Left lobe of liver (tissue), 2 donors: ENCODE data around the gene SUPT20H. TPM values are rescaled to one million over a fixed set of nuclear protein-coding genes. Genes with fewer than 3 reads are reported as not detected.
"Not testable (repeated sequence)": the region's sequence is repeated elsewhere in the genome, so short reads cannot be mapped to it uniquely, and the experiment has no call there.

ENCODE experiments used
- ATAC-seq: fragments of 200-7000 bp; cut with Tn5 transposase; one replicate; pipeline ENCODE4 v1.9.1; 2020; ENCODE audit warnings: mild to moderate bottlenecking, moderate library complexity
- DNase-seq: peaks from one replicate; pipeline ENCODE4 v3.0.0-alpha.2; 2020; ENCODE audit warnings: low spot score
- total RNA-seq: library from RNA; stranded (reverse); gene quantifications from one replicate; pipeline ENCODE4 v1.2.1, GENCODE V29; 2021
- donor health status: DM: no; HTN: no; CAD: no; lungs with moderate emphysema.
- donor health status: DM: no; HTN: yes; CAD: no.

The SUPT20H gene
- total RNA-seq, 1 donor from 2014 or later = 15.1 TPM

DNA sequence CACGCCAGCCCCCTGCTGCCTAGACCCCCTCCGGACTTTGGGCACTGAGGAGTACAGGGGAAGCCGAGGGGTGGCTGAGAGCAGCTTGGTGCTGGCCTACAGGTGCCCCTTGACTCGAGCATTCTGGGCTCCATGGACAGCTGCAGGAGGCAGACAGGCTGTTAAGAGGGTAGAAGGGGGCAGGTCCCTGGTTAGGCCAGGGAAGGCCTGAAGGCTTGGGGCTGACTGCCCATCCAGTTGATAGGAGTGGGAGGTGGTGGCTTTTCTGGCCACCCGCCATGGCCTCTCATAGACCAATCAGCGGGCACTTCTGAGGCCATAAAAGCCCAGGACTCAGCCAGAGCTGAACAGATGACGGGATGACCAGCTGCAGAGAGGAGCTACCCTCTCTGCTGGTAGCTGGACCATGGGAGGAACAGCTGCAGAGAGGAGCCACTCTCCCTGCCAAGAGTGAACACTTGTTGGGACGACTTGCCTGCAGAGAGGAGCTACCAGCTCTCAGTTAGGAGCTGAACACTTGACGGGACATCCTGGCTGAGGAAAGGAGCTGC lies 10.7 kb upstream of the SUPT20H start:
- ATAC-seq (no peak), DNase-seq (no peak)

- DNase-seq = no peak
- ATAC-seq = no peak
Measured at GRCh38 chr13:37069597-37070103, 10.2 kb upstream of the SUPT20H start.

- DNase-seq (no peak), ATAC-seq (peak; percentile 41)
Measured at GRCh38 chr13:37068962-37069361, 9.5 kb upstream of the SUPT20H start.

- DNase-seq (no peak), ATAC-seq (no peak)
Measured at GRCh38 chr13:37067874-37068273, 8.4 kb upstream of the SUPT20H start.

- ATAC-seq = no peak
- no peak for DNase-seq
Measured at GRCh38 chr13:37065890-37066526, 6.5 kb upstream of the SUPT20H start.

DNA sequence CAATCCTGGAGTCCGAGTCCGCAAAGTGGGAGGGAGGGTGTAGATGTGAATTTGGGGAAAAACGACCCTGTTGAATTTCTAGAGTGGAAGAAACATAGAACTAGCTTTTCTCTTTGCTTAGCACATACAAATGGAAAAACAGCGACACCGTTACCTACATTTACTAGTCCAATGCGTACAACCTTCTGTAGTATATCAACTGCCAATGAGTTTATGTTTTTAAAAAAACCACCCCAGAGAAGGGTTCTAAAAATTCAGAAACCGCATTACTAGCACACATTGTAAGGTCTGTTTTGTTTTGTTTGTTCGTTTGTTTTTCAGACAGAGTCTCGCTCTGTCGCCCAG lies 332 bp upstream of the SUPT20H start:
- DNase-seq (no peak), ATAC-seq (peak; percentile 30)

- not testable (repeated sequence) for DNase-seq, ATAC-seq
Measured at GRCh38 chr13:37056228-37056627, 3.3 kb downstream of the SUPT20H start.

GRCh38 chr13:37053111-37053510 lies 6.4 kb downstream of the SUPT20H start:
- ATAC-seq, DNase-seq: not testable (repeated sequence)

GRCh38 chr13:37049810-37050209 lies 9.7 kb downstream of the SUPT20H start:
- DNase-seq (no peak), ATAC-seq (no peak)

GRCh38 chr13:37047846-37048245 lies 11.6 kb downstream of the SUPT20H start:
- no peak for ATAC-seq

GRCh38 chr13:37047032-37047431 lies 12.5 kb downstream of the SUPT20H start:
- ATAC-seq (no peak), DNase-seq (no peak)

More at GRCh38 chr13:37047846-37048245, 11.6 kb downstream of the SUPT20H start:
- no peak for DNase-seq

DNA sequence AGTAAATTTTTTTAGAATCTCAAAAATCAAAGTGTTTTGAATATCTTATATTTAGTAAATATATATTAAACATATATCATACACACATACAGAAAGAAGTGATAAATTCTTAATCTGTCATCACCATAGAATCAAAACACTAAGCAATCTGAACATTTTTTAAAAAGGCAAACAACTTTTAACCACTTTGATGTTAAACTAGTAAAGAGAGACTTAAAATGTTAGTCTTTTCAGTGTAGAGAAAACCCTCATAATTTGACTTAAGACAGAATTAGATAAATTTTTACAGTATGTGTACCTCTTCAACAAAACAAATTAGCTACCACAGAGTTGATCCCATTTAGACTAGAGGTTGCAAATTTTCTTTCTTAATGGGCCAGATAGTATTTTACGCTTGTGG lies 13.4 kb downstream of the SUPT20H start:
- no peak for DNase-seq
- no peak for ATAC-seq

DNA sequence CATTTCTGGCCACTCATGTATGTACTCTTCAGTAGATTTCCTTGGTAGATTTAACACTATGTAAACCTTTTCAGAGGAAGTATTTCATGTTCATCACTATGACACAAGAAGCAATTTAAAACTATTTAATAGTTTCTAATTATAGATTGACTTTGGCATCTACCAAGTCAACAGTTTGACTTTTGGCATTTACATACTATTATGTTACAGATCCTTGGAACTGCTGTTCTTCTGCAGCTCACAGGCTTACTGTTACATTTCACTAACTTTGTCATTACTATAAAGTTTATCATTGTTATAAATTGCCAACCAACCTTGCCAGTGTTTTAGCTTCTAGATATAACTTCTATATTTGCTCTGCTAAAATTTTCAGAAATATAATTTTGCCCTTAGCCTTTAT lies 18.7 kb downstream of the SUPT20H start:
- no peak for ATAC-seq
- no peak for DNase-seq

DNA sequence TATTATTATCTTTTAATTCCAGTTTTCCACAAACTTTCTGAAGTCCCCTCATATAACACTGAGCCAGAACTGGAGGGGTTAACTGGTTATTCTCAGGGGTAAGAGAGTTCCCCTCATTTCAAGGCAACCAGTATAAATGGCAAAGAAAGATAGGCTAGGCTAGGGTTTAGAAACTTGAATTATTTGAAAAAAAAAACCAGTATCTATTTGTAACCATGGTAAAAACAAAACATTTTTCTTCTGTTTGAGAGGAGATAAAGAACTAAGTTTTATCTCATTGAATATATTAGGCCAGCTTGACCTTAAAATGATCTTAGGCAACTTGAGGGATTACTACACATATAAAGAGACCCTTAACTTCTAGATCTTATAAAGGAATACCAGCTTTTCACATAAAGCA lies 19.6 kb downstream of the SUPT20H start:
- ATAC-seq (no peak), DNase-seq (no peak)

GRCh38 chr13:37037241-37037640 lies 22.2 kb downstream of the SUPT20H start:
- ATAC-seq (no peak), DNase-seq (no peak)

DNA sequence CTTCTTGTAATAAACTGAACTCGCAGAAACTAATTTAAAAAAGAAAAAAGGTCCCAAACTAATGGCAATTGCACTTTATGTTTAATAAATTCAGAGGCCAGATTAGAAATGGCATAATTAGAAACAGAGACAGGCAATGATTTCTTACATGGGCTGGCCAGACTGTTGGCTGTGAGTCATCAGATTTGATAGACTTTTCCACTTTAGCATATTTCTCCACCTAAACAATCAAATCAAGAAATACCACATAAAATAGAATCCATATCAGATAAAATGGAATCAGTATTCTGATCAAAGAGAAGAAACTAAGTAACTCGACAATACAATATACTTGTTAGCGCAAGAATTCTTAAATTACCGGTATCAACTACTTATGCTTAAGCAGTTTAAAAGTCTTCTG lies 29.9 kb downstream of the SUPT20H start:
- no peak for DNase-seq
- ATAC-seq = no peak

DNA sequence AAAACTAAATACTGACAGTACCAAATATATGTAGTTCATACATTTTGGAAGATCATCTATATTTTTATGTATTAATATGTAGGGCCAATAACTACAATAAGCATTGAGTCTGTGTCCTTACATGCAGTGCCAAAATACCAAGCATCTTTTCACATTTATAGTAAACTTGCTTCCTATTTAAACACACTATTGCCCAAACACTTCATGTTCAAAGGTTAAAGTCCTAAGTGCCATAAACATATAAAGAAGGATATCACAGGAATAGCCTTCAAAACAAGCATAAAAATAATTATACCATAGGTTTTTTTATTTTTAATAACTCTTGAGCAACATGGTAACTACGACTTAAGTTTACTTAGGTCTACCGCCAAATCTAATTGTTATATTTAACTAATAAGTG lies 31.8 kb downstream of the SUPT20H start:
- DNase-seq (no peak), ATAC-seq (peak; percentile 47)

- no peak for ATAC-seq
- DNase-seq = no peak
Measured at GRCh38 chr13:37026771-37027170, 32.7 kb downstream of the SUPT20H start.

- ATAC-seq = no peak
- no peak for DNase-seq
Measured at GRCh38 chr13:37023871-37024270, 35.6 kb downstream of the SUPT20H start.

- DNase-seq (no peak), ATAC-seq (no peak)
Measured at GRCh38 chr13:37014609-37015008, 44.9 kb downstream of the SUPT20H start.

DNA sequence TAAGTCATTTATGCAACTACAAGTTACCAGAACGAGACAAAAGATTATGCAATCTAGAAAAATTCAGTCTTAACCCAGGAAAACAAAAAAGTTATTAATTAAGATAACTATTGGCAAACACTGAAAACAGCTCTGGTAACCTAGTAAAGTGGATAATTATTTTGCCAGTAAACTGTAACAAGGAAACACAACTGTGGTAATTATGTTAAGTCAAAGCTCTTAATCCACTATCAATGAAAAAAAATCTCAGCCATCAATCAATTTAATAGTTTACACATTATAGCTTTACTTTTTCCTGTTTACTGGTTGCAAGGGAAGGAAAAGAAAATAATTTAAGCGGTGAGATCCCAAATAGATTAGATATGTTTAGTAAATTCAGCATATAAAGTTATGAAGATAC lies 47.7 kb downstream of the SUPT20H start:
- no peak for ATAC-seq
- DNase-seq = no peak

GRCh38 chr13:37011002-37011401 lies 48.5 kb downstream of the SUPT20H start:
- DNase-seq (no peak), ATAC-seq (no peak)

DNA sequence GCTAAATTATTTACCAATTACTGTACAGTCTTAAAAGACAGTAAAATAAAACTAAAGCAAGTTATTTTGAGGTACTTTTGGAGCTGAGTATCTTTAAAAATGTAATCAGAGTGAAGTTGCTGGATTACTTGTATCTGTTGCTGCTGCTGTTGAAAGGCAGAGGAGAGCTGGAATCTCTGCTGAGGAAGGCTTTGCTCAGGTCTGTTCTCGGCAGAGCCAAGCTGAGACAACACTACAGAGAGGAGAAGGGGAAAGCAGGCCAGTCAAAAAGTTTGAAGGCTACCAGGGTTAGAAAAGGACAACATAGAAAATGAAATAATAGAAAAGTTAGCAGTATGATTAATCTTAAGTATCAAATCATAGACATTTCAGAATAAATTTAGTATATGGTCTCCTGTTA lies 49.1 kb downstream of the SUPT20H start:
- ATAC-seq = no peak
- no peak for DNase-seq
